ENCODE measurements around the gene MTOR. TPM values are rescaled to one million over a fixed set of nuclear protein-coding genes. Genes with fewer than 3 reads are reported as not detected.
"Not testable (repeated sequence)": the region's sequence is repeated elsewhere in the genome, so short reads cannot be mapped to it uniquely, and the experiment has no call there.

MTOR gene
- total and polyA plus RNA-seq, 2 donors (not counting 3 experiments of a cell fraction or from before 2014, with no cell fraction given): 33.5 to 50.4 TPM

DNA sequence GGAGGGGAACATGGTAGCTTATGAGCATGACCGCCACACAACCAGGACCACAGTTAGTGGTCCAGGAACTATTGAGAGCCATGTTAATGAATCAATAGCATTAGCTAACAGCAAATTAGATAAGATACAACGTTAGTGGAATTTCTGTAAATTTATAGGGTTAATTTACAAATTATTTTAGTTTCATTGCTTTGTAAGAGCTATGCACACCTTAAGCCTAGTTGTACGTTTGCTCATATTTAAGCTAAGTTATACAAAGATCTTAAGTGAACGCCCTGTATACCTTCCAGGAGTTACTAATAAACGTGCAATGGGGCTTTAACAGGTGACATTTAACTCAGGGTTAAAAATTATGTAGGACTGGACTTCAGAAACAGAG lies 163.4 kb downstream of the MTOR start:
- ChIA-PET POLR2A (interaction anchor here (0.6 to 0.8 kb wide), 2 partner anchors 21 to 87 kb away, joined by 3 read pairs; no protein-coding TSS in a partner anchor), CTCF (interaction anchor here (0.8 to 3.0 kb wide), 6 partner anchors 9 to 547 kb away, joined by 3 to 16 read pairs (median 8); no protein-coding TSS in a partner anchor)
- dilution Hi-C loops (cut with MboI; ENCODE audit: extremely low pct_ligation_motif_present, low sequenced_read_pairs) (no loop called here), intact Hi-C loops (cut with micrococcal nuclease) (loop anchor here (2.0 to 5.0 kb wide), 2 partner anchors 37 to 86 kb away; partner anchors contain the start of genes SRM and TARDBP)
- BruUV-seq (replicated peaks): TSS peak; percentile 46
- Histone ChIP-seq H3K4me3 (replicated peaks in 1 of 3; ENCODE audit: insufficient read depth in 1 of 3, low read depth in 1 of 3, low read length in 3 of 3) (peak overlapping the region; percentile 49 to 100 (median 99)), H3K4me1 (ENCODE audit: control insufficient read depth, extremely low read depth, insufficient read depth, low read length) (peaks cover 12% of the 10 kb centered on the region), H3K27ac (ENCODE audit: insufficient read depth, low read depth, low read length) (peak overlapping the region; percentile 84), H3K9me3 (replicated peaks; ENCODE audit: control insufficient read depth, insufficient read depth, low read length) (no peaks in the 10 kb centered on the region), H2AFZ (ENCODE audit: low read depth, low read length) (peak overlapping the region; percentile 96), H3K27me3 (ENCODE audit: control insufficient read depth in 2 of 2, insufficient read depth in 2 of 2, low read length in 2 of 2) (no peaks in the 10 kb centered on the region), H3K36me3 (ENCODE audit: control insufficient read depth in 2 of 2, extremely low read depth in 1 of 2, insufficient read depth in 2 of 2, low read length in 2 of 2) (peaks cover 8 to 21% of the 10 kb centered on the region in 2 experiments), H3K9ac (replicated peaks; ENCODE audit: extremely low read depth, insufficient read depth, low read length) (peak overlapping the region; percentile 98), H3K79me2 (ENCODE audit: control insufficient read depth, insufficient read depth, low read length) (peaks cover 20% of the 10 kb centered on the region), H3K4me2 (ENCODE audit: insufficient read depth, low read length) (peak overlapping the region; percentile 100), H4K20me1 (replicated peaks; ENCODE audit: control insufficient read depth, extremely low read depth, insufficient read depth, low read length) (no peaks in the 10 kb centered on the region), H3K9me1 (replicated peaks; ENCODE audit: control insufficient read depth, extremely low read depth, insufficient read depth, low read length) (no peaks in the 10 kb centered on the region)
- TF ChIP-seq CTCF (IDR thresholded peaks at IDR 0.05; ENCODE audit: extremely low read depth in 1 of 2, insufficient read depth in 1 of 2, low read depth in 1 of 2, low read length in 2 of 2): no peak
- FAIRE-seq (peak; percentile 35), DNase-seq (ENCODE audit: low read depth, low spot score) (peak; percentile 6)

DNA sequence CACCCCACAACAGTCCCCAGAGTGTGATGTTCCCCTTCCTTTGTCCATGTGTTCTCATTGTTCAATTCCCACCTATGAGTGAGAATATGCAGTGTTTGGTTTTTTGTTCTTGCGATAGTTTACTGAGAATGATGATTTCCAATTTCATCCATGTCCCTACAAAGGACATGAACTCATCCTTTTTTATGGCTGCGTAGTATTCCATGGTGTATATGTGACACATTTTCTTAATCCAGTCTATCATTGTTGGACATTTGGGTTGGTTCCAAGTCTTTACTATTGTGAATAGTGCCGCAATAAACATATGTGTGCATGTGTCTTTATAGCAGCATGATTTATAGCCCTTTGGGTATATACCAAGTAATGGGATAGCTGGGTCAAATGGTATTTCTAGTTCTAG lies 178.6 kb downstream of the MTOR start:
- BruUV-seq (replicated peaks); FAIRE-seq; H3K4me3 ChIP-seq (replicated peaks in 1 of 3; ENCODE audit: insufficient read depth in 1 of 3, low read depth in 1 of 3, low read length in 3 of 3); H3K4me2 ChIP-seq (ENCODE audit: insufficient read depth, low read length); H3K9ac ChIP-seq (replicated peaks; ENCODE audit: extremely low read depth, insufficient read depth, low read length); dilution Hi-C loops (cut with MboI; ENCODE audit: extremely low pct_ligation_motif_present, low sequenced_read_pairs); H3K27me3 ChIP-seq (ENCODE audit: control insufficient read depth in 2 of 2, insufficient read depth in 2 of 2, low read length in 2 of 2); intact Hi-C loops (cut with micrococcal nuclease); H3K4me1 ChIP-seq (ENCODE audit: control insufficient read depth, extremely low read depth, insufficient read depth, low read length); H3K27ac ChIP-seq (ENCODE audit: insufficient read depth, low read depth, low read length); H3K9me3 ChIP-seq (replicated peaks; ENCODE audit: control insufficient read depth, insufficient read depth, low read length); H3K79me2 ChIP-seq (ENCODE audit: control insufficient read depth, insufficient read depth, low read length); H2AFZ ChIP-seq (ENCODE audit: low read depth, low read length); CTCF ChIA-PET; POLR2A ChIA-PET; H4K20me1 ChIP-seq (replicated peaks; ENCODE audit: control insufficient read depth, extremely low read depth, insufficient read depth, low read length); DNase-seq (ENCODE audit: low read depth, low spot score); H3K9me1 ChIP-seq (replicated peaks; ENCODE audit: control insufficient read depth, extremely low read depth, insufficient read depth, low read length): not testable (repeated sequence)
- H3K36me3 ChIP-seq (ENCODE audit: control insufficient read depth in 2 of 2, extremely low read depth in 1 of 2, insufficient read depth in 2 of 2, low read length in 2 of 2): peaks cover 29 to 32% of the 10 kb centered on the region in 2 experiments

Data from endothelial cell of umbilical vein (primary cell).